Mammary epithelial cell (primary cell): Measurements from ENCODE around the gene NEK10.

Experiments
- EZH2 ChIP-seq: IDR thresholded peaks from 2 replicates; pipeline ENCODE4 v1.6.1; 2012; ENCODE audit warnings: low read length, inconsistent platforms, borderline replicate concordance
- TF ChIP-seq, protein P1 (sequence below), 2 donors: IDR thresholded peaks in 1 of 2; conservative IDR thresholded peaks in 1 of 2; 2 replicates each; pipeline ENCODE4 v1.5.1; 2011 to 2012; ENCODE audit warnings: inconsistent platforms in 2 of 2, low read length in 2 of 2, mild to moderate bottlenecking in 2 of 2, control low read depth in 1 of 2, low read depth in 1 of 2; ENCODE audit not compliant: insufficient read depth in 1 of 2; ENCODE audit errors: extremely low read depth in 1 of 2

DNA sequence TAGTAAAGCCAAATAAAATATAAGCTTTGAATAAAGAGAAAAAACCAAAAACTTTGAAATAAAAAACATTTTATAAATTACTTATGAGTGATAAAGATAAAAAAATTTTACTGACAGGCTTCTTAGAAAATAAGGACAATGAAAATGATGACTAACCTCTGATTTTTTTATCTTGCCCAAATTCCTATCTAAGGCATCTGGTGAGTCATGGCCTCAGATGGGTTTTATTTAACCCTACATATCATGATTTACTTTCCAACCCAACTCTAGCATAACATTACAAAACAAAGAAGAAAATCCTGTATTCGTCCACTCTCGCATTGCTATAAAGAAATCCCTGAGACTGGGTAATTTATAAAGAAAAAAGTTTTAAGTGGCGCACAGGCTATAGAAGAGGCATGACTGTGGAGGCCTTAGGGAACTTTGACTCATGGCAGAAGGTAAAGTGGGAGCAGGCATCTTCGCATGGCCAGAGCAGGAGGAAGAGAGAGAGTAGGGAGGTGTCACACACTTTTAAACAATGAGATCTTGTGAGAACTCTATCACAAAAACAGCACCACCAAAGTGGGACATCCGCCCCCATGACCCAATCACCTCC lies 152.1 kb downstream of the NEK10 start:
- TF ChIP-seq, protein P1, sequence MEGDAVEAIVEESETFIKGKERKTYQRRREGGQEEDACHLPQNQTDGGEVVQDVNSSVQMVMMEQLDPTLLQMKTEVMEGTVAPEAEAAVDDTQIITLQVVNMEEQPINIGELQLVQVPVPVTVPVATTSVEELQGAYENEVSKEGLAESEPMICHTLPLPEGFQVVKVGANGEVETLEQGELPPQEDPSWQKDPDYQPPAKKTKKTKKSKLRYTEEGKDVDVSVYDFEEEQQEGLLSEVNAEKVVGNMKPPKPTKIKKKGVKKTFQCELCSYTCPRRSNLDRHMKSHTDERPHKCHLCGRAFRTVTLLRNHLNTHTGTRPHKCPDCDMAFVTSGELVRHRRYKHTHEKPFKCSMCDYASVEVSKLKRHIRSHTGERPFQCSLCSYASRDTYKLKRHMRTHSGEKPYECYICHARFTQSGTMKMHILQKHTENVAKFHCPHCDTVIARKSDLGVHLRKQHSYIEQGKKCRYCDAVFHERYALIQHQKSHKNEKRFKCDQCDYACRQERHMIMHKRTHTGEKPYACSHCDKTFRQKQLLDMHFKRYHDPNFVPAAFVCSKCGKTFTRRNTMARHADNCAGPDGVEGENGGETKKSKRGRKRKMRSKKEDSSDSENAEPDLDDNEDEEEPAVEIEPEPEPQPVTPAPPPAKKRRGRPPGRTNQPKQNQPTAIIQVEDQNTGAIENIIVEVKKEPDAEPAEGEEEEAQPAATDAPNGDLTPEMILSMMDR (conservative IDR thresholded peaks at IDR 0.05 in 1 of 2, IDR thresholded peaks at IDR 0.05 in 1 of 2; ENCODE audit: extremely low read depth in 1 of 2, insufficient read depth in 1 of 2, low read depth in 1 of 2, low read length in 2 of 2): no peak
- no peak for TF ChIP-seq EZH2
